Esophagus (tissue), 2 donors: Measurements from ENCODE around the gene SPR. TPM values are rescaled to one million over a fixed set of nuclear protein-coding genes. Genes with fewer than 3 reads are reported as not detected.

Experiments used
- H3K27ac ChIP-seq, 2 donors: one replicate each; pipeline ENCODE4 v1.5.1; 2013; ENCODE audit warnings: low read depth in 2 of 2, mild to moderate bottlenecking in 2 of 2, inconsistent platforms in 1 of 2, low read length in 1 of 2, moderate library complexity in 1 of 2
- H3K27me3 ChIP-seq, 2 donors: one replicate each; pipeline ENCODE4 v1.6.1; 2013; ENCODE audit warnings: low read length in 2 of 2, control low read depth in 1 of 2, mild to moderate bottlenecking in 1 of 2; ENCODE audit not compliant: insufficient read depth in 2 of 2, control insufficient read depth in 1 of 2
- H3K36me3 ChIP-seq, 2 donors: one replicate each; pipeline ENCODE4 v1.6.1; 2013; ENCODE audit warnings: low read length in 1 of 2; ENCODE audit not compliant: control insufficient read depth in 2 of 2, insufficient read depth in 2 of 2
- H3K4me1 ChIP-seq, 2 donors: one replicate each; pipeline ENCODE4 v1.6.1; 2013; ENCODE audit warnings: low read length in 1 of 2; ENCODE audit not compliant: control insufficient read depth in 2 of 2, insufficient read depth in 2 of 2
- H3K4me3 ChIP-seq, 2 donors: one replicate each; pipeline ENCODE4 v1.5.1; 2013; ENCODE audit warnings: low read length in 2 of 2, mild to moderate bottlenecking in 2 of 2, low read depth in 1 of 2, moderate library complexity in 1 of 2
- H3K9me3 ChIP-seq, 2 donors: one replicate each; pipeline ENCODE4 v1.6.1; 2013; ENCODE audit warnings: mild to moderate bottlenecking in 2 of 2, low read depth in 1 of 2, low read length in 1 of 2, moderate library complexity in 1 of 2; ENCODE audit not compliant: control insufficient read depth in 2 of 2, insufficient read depth in 1 of 2
- WGBS, 2 donors: extraction: QIAGEN DNeasy Blood & Tissue Kit; methylation state at CpG; one replicate each; pipeline ENCODE4 v1.1.7; 2013; 5-methylcytosine and 5-hydroxymethylcytosine counted together
- polyA plus RNA-seq, 2 donors: library from polyadenylated mRNA; stranded (reverse); fragments of 200-250 nt; gene quantifications; one replicate each; pipeline ENCODE4 v1.2.3, GENCODE V29; 2013
- donor health status: healthy with polysubstance abuse.
- donor health status: Bipolar disorder and iron deficiency.

SPR gene
- polyA plus RNA-seq, 2 donors, result 17.2 to 18.2 TPM

GRCh38 chr2:72851333-72851732 is 35.9 kb upstream of the SPR start:
- Histone ChIP-seq H3K4me3 (no peak overlapping the region), H3K4me1 (no peaks in the 10 kb centered on the region), H3K9me3 (no peaks in the 10 kb centered on the region), H3K27ac (no peak overlapping the region), H3K27me3 (no peaks in the 10 kb centered on the region), H3K36me3 (no peaks in the 10 kb centered on the region)
- WGBS, 2 donors, result 62 to 69% methylated on average over 7 of the region's 7 CpGs

- WGBS, 2 donors, result 0 to 1% methylated on average over 3 of the region's 3 CpGs
- Histone ChIP-seq H3K9me3 (no peaks in the 10 kb centered on the region), H3K4me1 (no peaks in the 10 kb centered on the region), H3K27me3 (no peaks in the 10 kb centered on the region), H3K4me3 (no peak overlapping the region), H3K36me3 (no peaks in the 10 kb centered on the region), H3K27ac (no peak overlapping the region)
Measured at GRCh38 chr2:72859831-72860262, 27.4 kb upstream of the SPR start.

DNA sequence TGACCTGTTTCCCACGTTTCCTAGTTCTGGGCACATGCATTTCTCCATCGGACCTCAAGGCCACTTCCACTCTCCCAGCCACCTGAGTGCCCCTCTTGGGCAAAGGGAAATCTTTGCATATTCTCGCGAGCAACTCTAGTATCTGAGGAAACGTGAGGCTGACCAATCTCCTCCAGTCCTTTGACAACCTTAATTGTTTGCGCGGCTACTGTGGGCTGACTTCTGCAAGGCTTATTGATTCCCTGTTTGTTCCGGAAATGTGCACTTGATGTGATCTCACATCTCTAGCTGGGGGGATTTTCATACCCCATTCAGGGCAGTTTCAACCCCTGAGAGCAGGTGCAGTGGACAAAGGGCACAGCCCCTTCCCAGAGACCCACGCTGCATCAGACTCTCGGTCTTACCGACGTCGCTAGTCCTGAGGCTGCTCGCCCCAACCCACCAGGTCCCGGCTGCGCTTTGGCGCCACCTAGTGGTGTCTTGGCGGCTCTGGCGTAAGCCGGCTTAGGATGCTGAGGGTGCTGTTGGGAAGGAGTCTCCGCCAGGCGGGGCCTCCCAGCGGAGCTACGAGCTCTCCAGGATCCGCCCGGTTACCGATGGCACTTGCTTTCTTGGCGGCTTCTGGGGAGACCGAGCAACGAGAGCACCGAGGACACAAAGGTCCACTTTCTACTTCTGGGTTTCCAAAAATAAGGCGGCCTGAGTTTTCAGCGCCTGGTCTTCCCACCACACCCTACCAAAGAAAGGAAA is 24.8 kb upstream of the SPR start:
- Histone ChIP-seq H3K27ac (no peak overlapping the region), H3K4me3 (no peak overlapping the region), H3K36me3 (no peaks in the 10 kb centered on the region), H3K4me1 (no peaks in the 10 kb centered on the region), H3K9me3 (no peaks in the 10 kb centered on the region), H3K27me3 (no peaks in the 10 kb centered on the region)
- WGBS, 2 donors, result 3 to 5% methylated on average over 33 of the region's 33 CpGs

DNA sequence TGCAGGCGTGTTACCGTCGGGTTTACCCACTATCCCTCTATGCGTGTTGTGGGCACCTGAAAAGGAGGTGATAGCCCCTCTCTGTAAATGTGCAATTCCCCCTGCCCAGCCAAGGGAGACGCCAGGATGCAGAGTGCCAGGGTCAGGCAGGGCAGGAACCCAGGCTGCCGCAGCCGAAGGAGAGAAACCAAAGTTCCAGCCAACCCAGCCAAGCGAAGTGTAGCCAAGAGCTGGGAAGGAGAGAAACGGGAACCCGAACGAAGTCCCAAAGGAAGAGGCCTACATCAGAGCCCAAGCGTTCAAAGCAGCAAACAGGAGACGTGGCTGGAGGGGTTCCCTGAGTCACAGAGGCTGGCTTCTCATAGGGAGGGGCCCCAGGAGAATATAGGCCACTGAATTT is 24.2 kb upstream of the SPR start:
- Histone ChIP-seq H3K27me3 (no peaks in the 10 kb centered on the region), H3K9me3 (no peaks in the 10 kb centered on the region), H3K27ac (no peak overlapping the region), H3K4me3 (no peak overlapping the region), H3K4me1 (no peaks in the 10 kb centered on the region), H3K36me3 (no peaks in the 10 kb centered on the region)
- 42 to 44% methylated on average over 13 of the region's 13 CpGs for WGBS, 2 donors

DNA sequence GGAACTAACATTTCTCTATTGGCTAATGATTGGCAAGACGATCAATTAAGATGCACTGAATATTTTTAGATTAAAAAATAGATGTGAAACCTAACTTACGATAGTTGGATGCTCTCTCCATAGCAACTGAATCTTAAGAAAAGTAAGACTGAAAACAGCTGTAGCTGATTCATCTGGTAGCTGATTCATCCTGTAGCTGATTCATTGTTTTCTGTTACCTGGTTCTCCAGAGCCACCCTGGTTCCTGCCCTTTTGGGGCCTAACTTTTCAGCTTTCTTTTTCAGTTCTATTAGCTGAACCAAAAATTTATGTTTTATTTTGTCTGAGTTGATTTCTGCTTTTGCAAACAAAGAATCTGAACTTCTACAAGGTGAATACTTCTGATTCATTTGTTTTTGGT is 22.7 kb upstream of the SPR start:
- 35% methylated on average over 2 of the region's 2 CpGs for WGBS, 2 donors
- Histone ChIP-seq H3K27ac (no peak overlapping the region), H3K27me3 (no peaks in the 10 kb centered on the region), H3K4me1 (no peaks in the 10 kb centered on the region), H3K9me3 (no peaks in the 10 kb centered on the region), H3K36me3 (no peaks in the 10 kb centered on the region), H3K4me3 (no peak overlapping the region)

- Histone ChIP-seq H3K36me3 (no peaks in the 10 kb centered on the region), H3K9me3 (no peaks in the 10 kb centered on the region), H3K4me3 (no peak overlapping the region), H3K27ac (no peak overlapping the region), H3K27me3 (no peaks in the 10 kb centered on the region), H3K4me1 (no peaks in the 10 kb centered on the region)
- WGBS, 2 donors, result 28 to 54% methylated on average over 1 of the region's 1 CpG
Measured at GRCh38 chr2:72871060-72871459, 16.1 kb upstream of the SPR start.

DNA sequence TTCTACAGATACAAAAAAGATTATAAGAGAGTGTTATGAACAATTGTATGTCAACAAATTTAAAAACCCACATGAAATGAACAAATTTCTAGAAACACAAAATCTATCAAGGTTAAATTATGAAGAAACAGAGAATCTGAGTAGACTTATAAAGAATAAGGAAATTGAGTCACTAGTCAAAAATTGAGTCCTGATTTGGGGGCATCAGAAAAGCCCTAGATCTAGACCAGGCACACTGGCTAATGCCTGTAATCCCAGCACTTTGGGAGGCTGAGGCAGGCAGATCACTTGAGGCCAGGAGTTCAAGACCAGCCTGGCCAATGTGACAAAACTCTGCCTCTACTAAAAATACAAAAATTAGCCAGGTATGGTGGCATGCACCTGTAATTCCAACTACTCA is 15.3 kb upstream of the SPR start:
- Histone ChIP-seq H3K4me3 (no peak overlapping the region), H3K4me1 (no peaks in the 10 kb centered on the region), H3K27me3 (no peaks in the 10 kb centered on the region), H3K36me3 (no peaks in the 10 kb centered on the region), H3K27ac (no peak overlapping the region), H3K9me3 (no peaks in the 10 kb centered on the region)

GRCh38 chr2:72883356-72883962 is 3.7 kb upstream of the SPR start:
- no peaks in the 10 kb centered on the region for H3K9me3 ChIP-seq
- H3K36me3 ChIP-seq, result peaks cover 0 to 1% of the 10 kb centered on the region in 2 donors
- H3K4me1 ChIP-seq, result peaks cover 3 to 5% of the 10 kb centered on the region in 2 donors
- H3K27ac ChIP-seq, result no peak overlapping the region
- 12 to 16% methylated on average over 4 of the region's 4 CpGs for WGBS, 2 donors
- no peak overlapping the region for H3K4me3 ChIP-seq
- H3K27me3 ChIP-seq, result no peaks in the 10 kb centered on the region

DNA sequence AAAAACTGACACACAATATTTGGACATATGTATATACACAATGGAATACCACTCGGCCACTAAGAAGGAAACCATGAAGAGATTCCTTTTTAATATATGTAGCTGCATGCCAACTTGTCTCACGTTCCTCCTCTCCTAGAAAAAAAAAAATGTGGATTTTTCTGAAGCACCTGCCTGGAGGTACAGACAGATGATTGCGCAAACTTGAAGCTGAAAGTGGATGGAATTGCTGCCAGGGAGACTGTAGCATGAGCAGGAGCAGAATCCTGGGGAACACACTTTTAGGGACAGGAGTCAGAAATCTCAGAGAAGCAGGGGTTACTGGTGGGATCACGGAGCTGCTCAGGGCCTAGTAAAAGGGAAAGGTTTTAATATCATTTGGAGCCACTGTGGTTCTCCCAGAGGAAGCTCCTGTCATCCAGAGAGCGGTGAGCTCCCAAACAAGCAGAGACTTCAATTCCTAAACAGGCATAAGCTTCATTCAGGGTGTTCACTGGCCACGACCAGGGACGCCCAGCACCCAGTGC is 640 bp upstream of the SPR start:
- Histone ChIP-seq H3K27ac (peak overlapping the region; percentile 66 to 85), H3K4me3 (peak overlapping the region; percentile 81 to 84)
- WGBS, 2 donors, result 34 to 37% methylated on average over 7 of the region's 7 CpGs

More for the DNA sequence above, 640 bp upstream of the SPR start:
- Histone ChIP-seq H3K9me3 (no peaks in the 10 kb centered on the region), H3K27me3 (no peaks in the 10 kb centered on the region), H3K36me3 (peaks cover 0 to 2% of the 10 kb centered on the region in 2 donors), H3K4me1 (peaks cover 3 to 7% of the 10 kb centered on the region in 2 donors)
